ENCODE data around the gene CCNH.

DNA sequence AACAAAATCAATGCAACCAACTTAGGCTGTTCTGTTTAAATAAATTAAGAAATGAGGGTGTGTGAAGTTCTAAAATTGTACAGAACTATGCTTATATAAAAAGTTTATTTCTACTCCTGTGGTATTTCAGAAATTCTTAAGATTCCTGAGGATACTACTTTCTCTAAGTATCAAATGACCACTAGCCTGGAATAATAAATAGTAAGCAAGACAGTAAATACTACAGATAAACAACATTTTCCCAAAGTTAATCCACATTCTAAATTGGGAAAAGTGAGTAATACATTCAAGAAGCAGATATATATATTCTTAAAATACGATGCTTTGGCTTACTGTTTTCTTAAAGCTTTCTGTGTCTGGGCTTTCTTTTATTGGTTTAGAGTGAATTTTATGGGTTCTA, 29.5 kb downstream of the CCNH start:
- TF ChIP-seq, protein P1, sequence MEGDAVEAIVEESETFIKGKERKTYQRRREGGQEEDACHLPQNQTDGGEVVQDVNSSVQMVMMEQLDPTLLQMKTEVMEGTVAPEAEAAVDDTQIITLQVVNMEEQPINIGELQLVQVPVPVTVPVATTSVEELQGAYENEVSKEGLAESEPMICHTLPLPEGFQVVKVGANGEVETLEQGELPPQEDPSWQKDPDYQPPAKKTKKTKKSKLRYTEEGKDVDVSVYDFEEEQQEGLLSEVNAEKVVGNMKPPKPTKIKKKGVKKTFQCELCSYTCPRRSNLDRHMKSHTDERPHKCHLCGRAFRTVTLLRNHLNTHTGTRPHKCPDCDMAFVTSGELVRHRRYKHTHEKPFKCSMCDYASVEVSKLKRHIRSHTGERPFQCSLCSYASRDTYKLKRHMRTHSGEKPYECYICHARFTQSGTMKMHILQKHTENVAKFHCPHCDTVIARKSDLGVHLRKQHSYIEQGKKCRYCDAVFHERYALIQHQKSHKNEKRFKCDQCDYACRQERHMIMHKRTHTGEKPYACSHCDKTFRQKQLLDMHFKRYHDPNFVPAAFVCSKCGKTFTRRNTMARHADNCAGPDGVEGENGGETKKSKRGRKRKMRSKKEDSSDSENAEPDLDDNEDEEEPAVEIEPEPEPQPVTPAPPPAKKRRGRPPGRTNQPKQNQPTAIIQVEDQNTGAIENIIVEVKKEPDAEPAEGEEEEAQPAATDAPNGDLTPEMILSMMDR (conservative IDR thresholded peaks at IDR 0.05; ENCODE audit: low read depth, low read length): no peak
- TF ChIP-seq EZH2 (IDR thresholded peaks at IDR 0.05; ENCODE audit: low read length, unreplicated experiment) (no peak), EZH2phosphoT487 (IDR thresholded peaks at IDR 0.05; ENCODE audit: borderline replicate concordance, low read length) (no peak)
